Neural cell (in vitro differentiated cells): ENCODE measurements around the gene WDSUB1. TPM values are rescaled to one million over a fixed set of nuclear protein-coding genes. Genes with fewer than 3 reads are reported as not detected.

Source experiments
- H2AFZ ChIP-seq: fragments of 200-600, 300-800 bp; sonication (generic), shearing (Covaris generic); 2 replicates; pipeline ENCODE4 v1.6.0; 2014; ENCODE audit warnings: low read depth, mild to moderate bottlenecking, antibody characterized with exemption, low read length, moderate library complexity
- H3F3A ChIP-seq: fragments of 200-600 bp; shearing (Covaris generic); 2 replicates; pipeline ENCODE4 v1.6.1; 2016; ENCODE audit warnings: mild to moderate bottlenecking, moderate library complexity, mixed read lengths, antibody characterized with exemption, low read length; ENCODE audit not compliant: insufficient read depth, poor library complexity, severe bottlenecking
- H3K27ac ChIP-seq: fragments of 200-600, 300-800 bp; sonication (generic), shearing (Covaris generic); 2 replicates; pipeline ENCODE4 v1.5.1; 2014; ENCODE audit warnings: mild to moderate bottlenecking, low read length, moderate library complexity
- H3K27me3 ChIP-seq: fragments of 300-800, 200-600 bp; sonication (generic), shearing (Covaris generic); 2 replicates; pipeline ENCODE4 v1.6.0; 2014; ENCODE audit warnings: mild to moderate bottlenecking, low read depth, low read length, moderate library complexity; ENCODE audit not compliant: insufficient read depth
- H3K36me3 ChIP-seq: fragments of 300-800, 200-600 bp; sonication (generic), shearing (Covaris generic); 2 replicates; pipeline ENCODE4 v1.5.1; 2014; ENCODE audit warnings: mild to moderate bottlenecking, antibody characterized with exemption, low read length, moderate library complexity; ENCODE audit not compliant: insufficient read depth
- H3K4me2 ChIP-seq: fragments of 300-800, 200-600 bp; sonication (generic), shearing (Covaris generic); 2 replicates; pipeline ENCODE4 v1.6.0; 2014; ENCODE audit warnings: mild to moderate bottlenecking, low read length
- H3K4me3 ChIP-seq: fragments of 300-800, 200-600 bp; sonication (generic), shearing (Covaris generic); 2 replicates; pipeline ENCODE4 v1.5.1; 2014; ENCODE audit warnings: mild to moderate bottlenecking, low read length, moderate library complexity
- H3K79me2 ChIP-seq: fragments of 200-600 bp; shearing (Covaris generic); replicated peaks from 2 replicates; pipeline ENCODE4 v1.6.0; 2014; ENCODE audit warnings: mild to moderate bottlenecking, low read length, moderate library complexity; ENCODE audit not compliant: insufficient read depth
- H3K9ac ChIP-seq: fragments of 300-800, 200-600 bp; sonication (generic), shearing (Covaris generic); 2 replicates; pipeline ENCODE4 v1.6.1; 2016; ENCODE audit warnings: mild to moderate bottlenecking, low read length, mixed read lengths
- H3K9me2 ChIP-seq: fragments of 200-600 bp; shearing (Covaris generic); 2 replicates; pipeline ENCODE4 v1.6.1; 2016; ENCODE audit warnings: mild to moderate bottlenecking, low read length, mixed read lengths; ENCODE audit not compliant: insufficient read depth
- H3K9me3 ChIP-seq: fragments of 200-600, 300-800 bp; sonication (generic), shearing (Covaris generic); 2 replicates; pipeline ENCODE4 v1.6.1; 2016; ENCODE audit warnings: mild to moderate bottlenecking, mixed run types, low read length, moderate library complexity, mixed read lengths
- H4K20me1 ChIP-seq: fragments of 200-600 bp; shearing (Covaris generic); 2 replicates; pipeline ENCODE4 v1.6.1; 2016; ENCODE audit warnings: mild to moderate bottlenecking, mixed run types; ENCODE audit not compliant: insufficient read depth
- EP300 ChIP-seq: fragments of 450-650 bp; conservative IDR thresholded peaks from 2 replicates; pipeline ENCODE4 v1.6.1; 2014; ENCODE audit warnings: antibody characterized with exemption, mild to moderate bottlenecking, moderate library complexity; ENCODE audit not compliant: poor library complexity, severe bottlenecking
- EZH2 ChIP-seq: fragments of 200-600, 300-800 bp; shearing (Covaris generic), sonication (generic); IDR thresholded peaks from 2 replicates; pipeline ENCODE4 v1.6.1; 2014; ENCODE audit warnings: antibody characterized with exemption, low read length, borderline replicate concordance, mild to moderate bottlenecking; ENCODE audit not compliant: insufficient read depth, poor library complexity, severe bottlenecking
- MXI1 ChIP-seq: fragments of 450-650 bp; conservative IDR thresholded peaks from 2 replicates; pipeline ENCODE4 v1.6.1; 2014; ENCODE audit warnings: antibody characterized with exemption, mild to moderate bottlenecking; ENCODE audit not compliant: poor library complexity, severe bottlenecking
- POLR2AphosphoS5 ChIP-seq: IDR thresholded peaks from 2 replicates; pipeline ENCODE4 v1.6.1; 2012
- RAD21 ChIP-seq: fragments of 450-650 bp; conservative IDR thresholded peaks from 2 replicates; pipeline ENCODE4 v1.6.1; 2014; ENCODE audit warnings: antibody characterized with exemption, mild to moderate bottlenecking, moderate library complexity
- SMC3 ChIP-seq: fragments of 450-650 bp; conservative IDR thresholded peaks from 2 replicates; pipeline ENCODE4 v1.6.1; 2014; ENCODE audit warnings: antibody characterized with exemption, mild to moderate bottlenecking, moderate library complexity; ENCODE audit not compliant: poor library complexity
- TAF1 ChIP-seq: IDR thresholded peaks from 2 replicates; pipeline ENCODE4 v1.6.1; 2012; ENCODE audit warnings: low read depth
- polyA plus RNA-seq: library from polyadenylated mRNA; depleted of rRNA; stranded (reverse); fragments of >200 nt; gene quantifications from 2 replicates; pipeline ENCODE4 v1.2.3, GENCODE V29; 2014
- small RNA-seq, 3 experiments: library from RNA; depleted of rRNA; stranded (forward); fragments of <200 nt; gene quantifications; one replicate each; pipeline ENCODE3, GENCODE V24; 2012
- TF ChIP-seq, protein P1 (sequence below): fragments of 450-650 bp; IDR thresholded peaks from 2 replicates; pipeline ENCODE4 v1.5.1; 2014; ENCODE audit warnings: antibody characterized with exemption, mild to moderate bottlenecking, moderate library complexity; ENCODE audit not compliant: poor library complexity, severe bottlenecking
- TF ChIP-seq, protein P2 (sequence below): IDR thresholded peaks from 2 replicates; pipeline ENCODE4 v1.6.1; 2012; ENCODE audit warnings: borderline replicate concordance

Gene WDSUB1
- polyA plus RNA-seq, 1 donor from 2014 or later, result 11.1 TPM

DNA sequence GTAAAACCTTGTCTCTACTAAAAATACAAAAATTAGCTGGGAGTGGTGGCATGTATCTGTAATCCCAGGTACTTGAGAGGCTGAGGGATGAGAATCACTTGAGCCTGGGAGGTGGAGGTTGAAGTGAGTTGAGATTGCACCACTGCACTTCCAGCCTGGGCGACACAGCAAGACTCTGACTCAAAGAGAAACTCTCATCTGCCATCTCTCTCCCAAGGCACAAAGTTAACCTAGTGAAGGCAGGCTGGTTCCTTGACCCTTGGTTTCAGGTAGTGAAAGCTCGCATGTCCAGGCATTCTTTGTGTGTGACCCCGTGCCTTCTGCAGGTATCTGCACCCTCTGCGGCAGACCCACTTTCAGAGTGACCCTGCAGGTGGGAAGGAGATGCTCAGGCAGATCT, 100.0 kb downstream of the WDSUB1 start:
- TF ChIP-seq TAF1 (no peak), POLR2AphosphoS5 (no peak), MXI1 (no peak), SMC3 (no peak), EZH2 (no peak), EP300 (no peak), RAD21 (no peak)
- TF ChIP-seq, protein P1, sequence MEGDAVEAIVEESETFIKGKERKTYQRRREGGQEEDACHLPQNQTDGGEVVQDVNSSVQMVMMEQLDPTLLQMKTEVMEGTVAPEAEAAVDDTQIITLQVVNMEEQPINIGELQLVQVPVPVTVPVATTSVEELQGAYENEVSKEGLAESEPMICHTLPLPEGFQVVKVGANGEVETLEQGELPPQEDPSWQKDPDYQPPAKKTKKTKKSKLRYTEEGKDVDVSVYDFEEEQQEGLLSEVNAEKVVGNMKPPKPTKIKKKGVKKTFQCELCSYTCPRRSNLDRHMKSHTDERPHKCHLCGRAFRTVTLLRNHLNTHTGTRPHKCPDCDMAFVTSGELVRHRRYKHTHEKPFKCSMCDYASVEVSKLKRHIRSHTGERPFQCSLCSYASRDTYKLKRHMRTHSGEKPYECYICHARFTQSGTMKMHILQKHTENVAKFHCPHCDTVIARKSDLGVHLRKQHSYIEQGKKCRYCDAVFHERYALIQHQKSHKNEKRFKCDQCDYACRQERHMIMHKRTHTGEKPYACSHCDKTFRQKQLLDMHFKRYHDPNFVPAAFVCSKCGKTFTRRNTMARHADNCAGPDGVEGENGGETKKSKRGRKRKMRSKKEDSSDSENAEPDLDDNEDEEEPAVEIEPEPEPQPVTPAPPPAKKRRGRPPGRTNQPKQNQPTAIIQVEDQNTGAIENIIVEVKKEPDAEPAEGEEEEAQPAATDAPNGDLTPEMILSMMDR, result no peak
- TF ChIP-seq, protein P2, sequence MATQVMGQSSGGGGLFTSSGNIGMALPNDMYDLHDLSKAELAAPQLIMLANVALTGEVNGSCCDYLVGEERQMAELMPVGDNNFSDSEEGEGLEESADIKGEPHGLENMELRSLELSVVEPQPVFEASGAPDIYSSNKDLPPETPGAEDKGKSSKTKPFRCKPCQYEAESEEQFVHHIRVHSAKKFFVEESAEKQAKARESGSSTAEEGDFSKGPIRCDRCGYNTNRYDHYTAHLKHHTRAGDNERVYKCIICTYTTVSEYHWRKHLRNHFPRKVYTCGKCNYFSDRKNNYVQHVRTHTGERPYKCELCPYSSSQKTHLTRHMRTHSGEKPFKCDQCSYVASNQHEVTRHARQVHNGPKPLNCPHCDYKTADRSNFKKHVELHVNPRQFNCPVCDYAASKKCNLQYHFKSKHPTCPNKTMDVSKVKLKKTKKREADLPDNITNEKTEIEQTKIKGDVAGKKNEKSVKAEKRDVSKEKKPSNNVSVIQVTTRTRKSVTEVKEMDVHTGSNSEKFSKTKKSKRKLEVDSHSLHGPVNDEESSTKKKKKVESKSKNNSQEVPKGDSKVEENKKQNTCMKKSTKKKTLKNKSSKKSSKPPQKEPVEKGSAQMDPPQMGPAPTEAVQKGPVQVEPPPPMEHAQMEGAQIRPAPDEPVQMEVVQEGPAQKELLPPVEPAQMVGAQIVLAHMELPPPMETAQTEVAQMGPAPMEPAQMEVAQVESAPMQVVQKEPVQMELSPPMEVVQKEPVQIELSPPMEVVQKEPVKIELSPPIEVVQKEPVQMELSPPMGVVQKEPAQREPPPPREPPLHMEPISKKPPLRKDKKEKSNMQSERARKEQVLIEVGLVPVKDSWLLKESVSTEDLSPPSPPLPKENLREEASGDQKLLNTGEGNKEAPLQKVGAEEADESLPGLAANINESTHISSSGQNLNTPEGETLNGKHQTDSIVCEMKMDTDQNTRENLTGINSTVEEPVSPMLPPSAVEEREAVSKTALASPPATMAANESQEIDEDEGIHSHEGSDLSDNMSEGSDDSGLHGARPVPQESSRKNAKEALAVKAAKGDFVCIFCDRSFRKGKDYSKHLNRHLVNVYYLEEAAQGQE, result no peak
- H3K9ac ChIP-seq, result no peak overlapping the region
- H3K36me3 ChIP-seq, result no peaks in the 10 kb centered on the region
- H3K4me2 ChIP-seq, result no peak overlapping the region
- H4K20me1 ChIP-seq, result no peaks in the 10 kb centered on the region
- H3K27me3 ChIP-seq, result no peaks in the 10 kb centered on the region
- no peak overlapping the region for H2AFZ ChIP-seq
- H3K4me3 ChIP-seq, result no peak overlapping the region
- no peak overlapping the region for H3K27ac ChIP-seq
- H3K9me2 ChIP-seq, result no peaks in the 10 kb centered on the region
- H3K79me2 ChIP-seq, result no peaks in the 10 kb centered on the region
- H3K9me3 ChIP-seq, result no peaks in the 10 kb centered on the region
- H3F3A ChIP-seq, result no peaks in the 10 kb centered on the region

Small RNA genes within 50 kb of the gene (small RNA-seq; reads per million reads assigned to genes)
- 0 reads per million in 3 experiments for gene MIR6888
